MCF 10A (cell line): ENCODE measurements around the gene PARL. TPM values are rescaled to one million over a fixed set of nuclear protein-coding genes. Genes with fewer than 3 reads are reported as not detected.

Experiments
- BruUV-seq: library from RNA; stranded (reverse); fragments of 400-500 nt; replicated peaks from 2 replicates; lab custom pipeline; 2021; lab: Mats Ljungman, UMichigan
- CTCF ChIA-PET: fragments of 300-600 bp; sonication (Branson Sonifier 250); formaldehyde crosslinking; extraction: SDS; loops from one replicate; lab custom pipeline; 2021; ENCODE audit warnings: antibody characterized with exemption, inconsistent platforms; lab: Yijun Ruan, JAX
- POLR2A ChIA-PET: fragments of 300-600, 350-650 bp; sonication (Branson Sonifier 250); formaldehyde crosslinking; extraction: SDS; loops from one replicate; lab custom pipeline; 2020; ENCODE audit warnings: antibody characterized with exemption, inconsistent platforms; lab: Yijun Ruan, JAX
- DNase-seq: peaks from one replicate; pipeline ENCODE4 v3.0.0-alpha.2; 2018; ENCODE audit not compliant: unreplicated experiment
- H3K27ac Mint-ChIP-seq: one replicate; pipeline ENCODE4 v1.8.0; 2022; ENCODE audit warnings: mild to moderate bottlenecking, low read depth, mixed read lengths; ENCODE audit not compliant: unreplicated experiment
- H3K27me3 Mint-ChIP-seq: one replicate; pipeline ENCODE4 v1.8.0; 2022; ENCODE audit warnings: mixed read lengths; ENCODE audit not compliant: insufficient read depth, unreplicated experiment
- H3K36me3 Mint-ChIP-seq: one replicate; pipeline ENCODE4 v1.8.0; 2022; ENCODE audit warnings: mild to moderate bottlenecking, moderate library complexity, mixed read lengths; ENCODE audit not compliant: insufficient read depth, unreplicated experiment
- H3K4me1 Mint-ChIP-seq: one replicate; pipeline ENCODE4 v1.8.0; 2022; ENCODE audit warnings: mixed read lengths; ENCODE audit not compliant: insufficient read depth, unreplicated experiment
- H3K4me3 Mint-ChIP-seq: one replicate; pipeline ENCODE4 v1.8.0; 2022; ENCODE audit warnings: mild to moderate bottlenecking, moderate library complexity, mixed read lengths; ENCODE audit not compliant: unreplicated experiment
- H3K9me3 Mint-ChIP-seq: one replicate; pipeline ENCODE4 v1.8.0; 2022; ENCODE audit warnings: mixed read lengths; ENCODE audit not compliant: unreplicated experiment
- intact Hi-C: fragments of 100-400 bp; cut with micrococcal nuclease; formaldehyde crosslinking; loops from 2 replicates; pipeline ENCODE4 v1.14.1; 2022
- total RNA-seq: library from RNA; stranded (reverse); gene quantifications from 2 replicates; pipeline ENCODE4 v1.2.3, GENCODE V29; 2022
- TF ChIP-seq, protein P1 (sequence below): fragments of 200-600 bp; IDR thresholded peaks from one replicate; pipeline ENCODE4 v1.8.0; 2022; ENCODE audit warnings: antibody characterized with exemption, mild to moderate bottlenecking; ENCODE audit not compliant: unreplicated experiment

PARL gene
- total RNA-seq, 1 experiment from 2014 or later, result 88.0 TPM

DNA sequence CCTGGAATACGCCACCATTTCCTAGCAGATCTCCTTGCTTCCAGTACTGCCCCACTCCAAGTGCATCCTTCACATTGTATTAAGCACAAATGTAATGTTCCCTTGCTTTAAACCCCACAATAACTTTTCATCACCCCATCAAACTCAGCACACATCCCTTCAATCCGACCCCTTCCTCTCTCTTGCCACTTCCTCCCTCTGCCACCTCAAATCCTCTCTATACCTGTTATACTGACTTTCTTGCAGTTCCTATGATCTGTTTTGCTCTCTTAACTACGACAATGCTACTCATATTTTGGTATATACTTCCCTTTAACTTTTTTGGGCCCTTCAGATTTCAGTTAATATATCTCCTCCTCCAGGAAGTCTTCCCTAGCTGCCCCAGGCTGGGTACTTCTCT is 14.1 kb downstream of the PARL start:
- BruUV-seq, result no TSS peak
- no peak for DNase-seq
- CTCF ChIA-PET, result interaction anchor here (0.6 to 2.7 kb wide), 2 partner anchors 14 to 74 kb away, joined by 3 to 8 read pairs; partner anchors contain the start of gene PARL
- no peaks in the 10 kb centered on the region for H3K4me1 Mint-ChIP-seq
- H3K27ac Mint-ChIP-seq, result peak overlapping the region; percentile 3
- POLR2A ChIA-PET, result interaction anchor here (0.6 to 0.7 kb wide), 2 partner anchors 445 to 1115 kb away, joined by 3 read pairs; no protein-coding TSS in a partner anchor
- H3K9me3 Mint-ChIP-seq, result no peaks in the 10 kb centered on the region
- intact Hi-C loops, result no loop called here
- H3K27me3 Mint-ChIP-seq, result no peaks in the 10 kb centered on the region
- H3K36me3 Mint-ChIP-seq, result peaks cover 33% of the 10 kb centered on the region
- H3K4me3 Mint-ChIP-seq, result no peak overlapping the region
- TF ChIP-seq, protein P1, sequence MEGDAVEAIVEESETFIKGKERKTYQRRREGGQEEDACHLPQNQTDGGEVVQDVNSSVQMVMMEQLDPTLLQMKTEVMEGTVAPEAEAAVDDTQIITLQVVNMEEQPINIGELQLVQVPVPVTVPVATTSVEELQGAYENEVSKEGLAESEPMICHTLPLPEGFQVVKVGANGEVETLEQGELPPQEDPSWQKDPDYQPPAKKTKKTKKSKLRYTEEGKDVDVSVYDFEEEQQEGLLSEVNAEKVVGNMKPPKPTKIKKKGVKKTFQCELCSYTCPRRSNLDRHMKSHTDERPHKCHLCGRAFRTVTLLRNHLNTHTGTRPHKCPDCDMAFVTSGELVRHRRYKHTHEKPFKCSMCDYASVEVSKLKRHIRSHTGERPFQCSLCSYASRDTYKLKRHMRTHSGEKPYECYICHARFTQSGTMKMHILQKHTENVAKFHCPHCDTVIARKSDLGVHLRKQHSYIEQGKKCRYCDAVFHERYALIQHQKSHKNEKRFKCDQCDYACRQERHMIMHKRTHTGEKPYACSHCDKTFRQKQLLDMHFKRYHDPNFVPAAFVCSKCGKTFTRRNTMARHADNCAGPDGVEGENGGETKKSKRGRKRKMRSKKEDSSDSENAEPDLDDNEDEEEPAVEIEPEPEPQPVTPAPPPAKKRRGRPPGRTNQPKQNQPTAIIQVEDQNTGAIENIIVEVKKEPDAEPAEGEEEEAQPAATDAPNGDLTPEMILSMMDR, result no peak

- no TSS peak for BruUV-seq
Measured at GRCh38 chr3:183868796-183869195, 15.9 kb downstream of the PARL start.

DNA sequence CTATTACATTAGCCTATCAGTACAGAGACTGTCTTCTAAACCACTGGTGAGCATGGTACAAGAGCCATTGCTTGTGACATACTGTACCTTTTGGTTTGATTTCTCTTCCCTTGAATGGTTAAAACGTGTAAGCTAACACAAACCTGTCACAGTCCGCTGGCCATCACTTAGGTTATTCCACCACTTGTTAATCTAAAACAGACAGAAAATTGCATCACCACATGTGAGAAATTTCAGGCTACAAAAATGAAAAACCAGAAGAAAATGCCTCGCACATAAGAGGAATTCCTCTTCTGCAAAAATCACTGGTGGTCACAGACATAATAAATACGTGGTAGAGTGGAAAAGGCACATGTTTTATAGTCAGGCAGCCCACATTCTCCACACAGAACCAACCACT is 22.1 kb downstream of the PARL start:
- Mint-ChIP-seq H3K4me3 (no peak overlapping the region), H3K27ac (no peak overlapping the region), H3K27me3 (no peaks in the 10 kb centered on the region), H3K36me3 (peaks cover 86% of the 10 kb centered on the region), H3K4me1 (no peaks in the 10 kb centered on the region), H3K9me3 (no peaks in the 10 kb centered on the region)
- POLR2A ChIA-PET, result interaction anchor here (0.5 to 1.1 kb wide), 2 partner anchors 15 to 18 kb away, joined by 3 read pairs; no protein-coding TSS in a partner anchor
- no TSS peak for BruUV-seq
- CTCF ChIA-PET, result no interaction called here
- TF ChIP-seq, protein P1, result no peak
- intact Hi-C loops, result no loop called here
- DNase-seq, result no peak

More at GRCh38 chr3:183868796-183869195, 15.9 kb downstream of the PARL start:
- Mint-ChIP-seq H3K36me3 (peaks cover 42% of the 10 kb centered on the region), H3K27me3 (no peaks in the 10 kb centered on the region), H3K4me3 (no peak overlapping the region), H3K9me3 (no peaks in the 10 kb centered on the region), H3K27ac (no peak overlapping the region), H3K4me1 (no peaks in the 10 kb centered on the region)
- ChIA-PET POLR2A (interaction anchor here (1.3 kb wide), 1 partner anchor 14 kb away, joined by 3 read pairs; no protein-coding TSS in a partner anchor), CTCF (no interaction called here)
- intact Hi-C loops, result no loop called here
- TF ChIP-seq, protein P1, result no peak
- DNase-seq, result no peak

- ChIA-PET CTCF (no interaction called here), POLR2A (interaction anchor here (0.9 kb wide), 1 partner anchor 26 kb away, joined by 3 read pairs; no protein-coding TSS in a partner anchor)
- no peak overlapping the region for H3K4me3 Mint-ChIP-seq
- TF ChIP-seq, protein P1, result no peak
- H3K27me3 Mint-ChIP-seq, result no peaks in the 10 kb centered on the region
- H3K9me3 Mint-ChIP-seq, result no peaks in the 10 kb centered on the region
- no peaks in the 10 kb centered on the region for H3K4me1 Mint-ChIP-seq
- intact Hi-C loops, result no loop called here
- no peak overlapping the region for H3K27ac Mint-ChIP-seq
- BruUV-seq, result no TSS peak
- H3K36me3 Mint-ChIP-seq, result peaks cover 77% of the 10 kb centered on the region
- DNase-seq, result no peak
Measured at GRCh38 chr3:183857863-183858262, 26.8 kb downstream of the PARL start.
